K562 (cell line): Measurements from ENCODE around the gene TPX2. TPM values are rescaled to one million over a fixed set of nuclear protein-coding genes. Genes with fewer than 3 reads are reported as not detected.

Source experiments
- REST ChIP-seq, 2 experiments: fragments of 450-650 bp; formaldehyde crosslinking in 1 of 2; IDR thresholded peaks; 2 replicates each; pipeline versions ENCODE4 v1.4.0 to v1.6.1; 2014 to 2020; ENCODE audit warnings: mild to moderate bottlenecking in 2 of 2, borderline replicate concordance in 1 of 2, low read depth in 1 of 2
- SIX5 ChIP-seq, 2 experiments: IDR thresholded peaks; 2 replicates each; pipeline ENCODE4 v1.6.1; 2011; ENCODE audit warnings: low read length in 2 of 2, borderline replicate concordance in 1 of 2, low read depth in 1 of 2, mild to moderate bottlenecking in 1 of 2, moderate library complexity in 1 of 2; ENCODE audit not compliant: insufficient read depth in 1 of 2
- ZC3H8 ChIP-seq: fragments of 450-650 bp; IDR thresholded peaks from 2 replicates; pipeline ENCODE4 v1.6.1; 2017
- ZFP36 ChIP-seq: fragments of 150-350 bp; IDR thresholded peaks from 2 replicates; pipeline ENCODE4 v1.6.1; 2018; ENCODE audit warnings: low read length, low read depth; ENCODE audit not compliant: partially characterized antibody
- polyA plus RNA-seq, 8 experiments: library from polyadenylated mRNA; depleted of rRNA in 4 of 8; stranded (reverse) in 5 of 8; unstranded in 3 of 8; fragments of >200 nt; fragmentation: Nextera tagmentation in 2 of 8; fragmentation: Illumina TruSeq in 1 of 8; extraction: Ambion mirVana in 2 of 8; extraction: Trizol in 1 of 8; gene quantifications; 2 replicates each; pipeline versions ENCODE4 v1.2.1 to v1.2.3, GENCODE V29; 2011 to 2014; ENCODE audit warnings: inconsistent platforms in 1 of 8, missing spikeins in 1 of 8
- total RNA-seq, 7 experiments: library from RNA; depleted of rRNA in 6 of 7; stranded (reverse); fragments of >200 nt in 6 of 7; fragmentation: Illumina TruSeq in 2 of 7; extraction: Trizol in 2 of 7; gene quantifications; 2 replicates each; pipeline versions ENCODE4 v1.2.1 to v1.2.3, GENCODE V29; 2011 to 2021; ENCODE audit warnings: low replicate concordance in 1 of 7

The TPX2 gene
- total and polyA plus RNA-seq, 9 of the 15 experiments (the other 6 are each of a cell fraction or from before 2014, with no cell fraction given), result 48.0 to 241 (median 133) TPM

GRCh38 chr20:31758991-31759390 lies 19.9 kb downstream of the TPX2 start (continued):
- TF ChIP-seq REST (IDR thresholded peaks at IDR 0.05; ENCODE audit: borderline replicate concordance), result no peak
- no peak for TF ChIP-seq REST (CRISPR knock-in tag; IDR thresholded peaks at IDR 0.05; ENCODE audit: low read depth)
- no peak for TF ChIP-seq ZC3H8
- no peak for TF ChIP-seq ZFP36
- TF ChIP-seq SIX5 (IDR thresholded peaks at IDR 0.05; ENCODE audit: borderline replicate concordance in 1 of 2, insufficient read depth in 1 of 2, low read depth in 1 of 2, low read length in 2 of 2), result no peak
